SU-DHL-6 (cell line): ENCODE data around the gene BCKDHB.

Experiments used
- CTCF ChIP-seq: fragments of 200-600 bp; sonication (generic); IDR thresholded peaks from one replicate; pipeline ENCODE4 v1.5.1; 2017; ENCODE audit warnings: antibody characterized with exemption, mild to moderate bottlenecking, low read length, moderate library complexity; ENCODE audit not compliant: insufficient read depth, poor library complexity, severe bottlenecking
- EZH2phosphoT487 ChIP-seq: fragments of 200-600 bp; sonication (generic), shearing (Covaris generic); conservative IDR thresholded peaks from 2 replicates; pipeline ENCODE4 v1.6.1; 2018; ENCODE audit warnings: mild to moderate bottlenecking, antibody characterized with exemption, low read length, moderate library complexity, mixed read lengths

GRCh38 chr6:80268865-80269730 is 162.6 kb downstream of the BCKDHB start:
- TF ChIP-seq CTCF (no peak), EZH2phosphoT487 (no peak)
